Fibroblast of lung (primary cell): Measurements from ENCODE around the gene TACC2. TPM values are rescaled to one million over a fixed set of nuclear protein-coding genes. Genes with fewer than 3 reads are reported as not detected.

Experiments used
- DNase-seq, 2 donors: peaks; one replicate each; pipeline versions ENCODE4 v3.0.0 to v3.0.0-alpha.2; 2010; ENCODE audit warnings: low read depth in 2 of 2
- H2AFZ ChIP-seq: 2 replicates; pipeline ENCODE4 v1.5.1; 2012; ENCODE audit warnings: low read length, control low read depth, inconsistent platforms
- H3K27ac ChIP-seq: 2 replicates; pipeline ENCODE4 v1.5.1; 2011; ENCODE audit warnings: low read length, control low read depth; ENCODE audit not compliant: insufficient read depth
- H3K27me3 ChIP-seq: 2 replicates; pipeline ENCODE4 v1.5.1; 2011; ENCODE audit warnings: mild to moderate bottlenecking, low read length; ENCODE audit not compliant: control insufficient read depth, insufficient read depth
- H3K36me3 ChIP-seq: 2 replicates; pipeline ENCODE4 v1.5.1; 2011; ENCODE audit warnings: low read length; ENCODE audit not compliant: control insufficient read depth, insufficient read depth
- H3K4me1 ChIP-seq: 2 replicates; pipeline ENCODE4 v1.5.1; 2011; ENCODE audit warnings: low read length; ENCODE audit not compliant: control insufficient read depth, insufficient read depth; ENCODE audit errors: extremely low read depth
- H3K4me2 ChIP-seq: 2 replicates; pipeline ENCODE4 v1.5.1; 2011; ENCODE audit warnings: low read length, control low read depth; ENCODE audit not compliant: insufficient read depth; ENCODE audit errors: extremely low read depth
- H3K4me3 ChIP-seq, 4 experiments: fragments of 200-600 bp in 1 of 4; sonication (generic) in 1 of 4; replicated peaks in 1 of 4; 2 replicates each; pipeline ENCODE4 v1.5.1; 2011 to 2016; ENCODE audit warnings: low read length in 4 of 4, low read depth in 3 of 4, mild to moderate bottlenecking in 3 of 4, control low read depth in 2 of 4, inconsistent platforms in 1 of 4, mixed read lengths in 1 of 4; ENCODE audit not compliant: insufficient read depth in 1 of 4; ENCODE audit errors: control extremely low read depth in 1 of 4
- H3K79me2 ChIP-seq: 2 replicates; pipeline ENCODE4 v1.5.1; 2012; ENCODE audit warnings: mild to moderate bottlenecking, low read length, inconsistent platforms; ENCODE audit not compliant: control insufficient read depth, insufficient read depth
- H3K9ac ChIP-seq: 2 replicates; pipeline ENCODE4 v1.5.1; 2011; ENCODE audit warnings: mild to moderate bottlenecking, low read length, control low read depth; ENCODE audit not compliant: insufficient read depth
- H3K9me3 ChIP-seq: 2 replicates; pipeline ENCODE4 v1.5.1; 2012; ENCODE audit warnings: low read depth, low read length; ENCODE audit not compliant: control insufficient read depth, insufficient read depth
- H4K20me1 ChIP-seq: 2 replicates; pipeline ENCODE4 v1.5.1; 2011; ENCODE audit warnings: low read length; ENCODE audit not compliant: control insufficient read depth, insufficient read depth; ENCODE audit errors: extremely low read depth
- EZH2 ChIP-seq: IDR thresholded peaks from 2 replicates; pipeline ENCODE4 v1.5.1; 2012; ENCODE audit warnings: low read length, control low read depth, mild to moderate bottlenecking; ENCODE audit errors: missing control alignments
- polyA plus RNA-seq, 2 donors: library from polyadenylated mRNA; depleted of rRNA in 1 of 2; stranded (reverse) in 1 of 2; unstranded in 1 of 2; fragments of >200 nt; gene quantifications; 2 replicates each; pipeline ENCODE4 v1.2.1, GENCODE V29; 2011 to 2012; ENCODE audit warnings: missing spikeins in 1 of 2
- total RNA-seq: library from RNA; depleted of rRNA; stranded (reverse); fragments of >200 nt; gene quantifications from 2 replicates; pipeline ENCODE4 v1.2.1, GENCODE V29; 2014
- TF ChIP-seq, protein P1 (sequence below), 2 donors: IDR thresholded peaks in 1 of 2; conservative IDR thresholded peaks in 1 of 2; 1 replicate in 1 of 2; 2 replicates in 1 of 2; pipeline ENCODE4 v1.5.1; 2011 to 2012; ENCODE audit warnings: low read length in 2 of 2, control low read depth in 1 of 2, inconsistent platforms in 1 of 2, low read depth in 1 of 2, mild to moderate bottlenecking in 1 of 2

Gene TACC2
- total and polyA plus RNA-seq, 2 donors (not counting 1 experiment from before 2014, with no cell fraction given): 7.6 to 13.0 TPM

DNA sequence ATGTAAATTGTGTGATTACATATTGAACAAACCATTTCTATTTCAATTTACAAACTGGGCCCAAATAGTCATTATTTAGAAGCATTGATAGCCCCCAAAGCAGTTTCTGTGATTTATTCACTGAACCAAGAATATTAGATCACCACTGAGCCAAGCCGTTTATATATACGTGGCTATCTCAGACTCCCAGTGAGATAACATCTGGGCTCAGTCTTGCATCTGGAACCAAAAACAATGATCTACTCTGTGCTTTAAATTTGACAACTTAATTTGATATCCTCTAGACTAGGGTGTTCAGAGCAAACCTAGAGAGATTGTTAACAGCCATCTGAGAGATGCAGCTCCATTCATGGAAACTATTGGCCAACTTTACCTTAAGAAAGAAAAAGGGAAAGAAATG, 240.7 kb downstream of the TACC2 start:
- no peak for DNase-seq
- no peak overlapping the region for H2AFZ ChIP-seq
- H3K4me2 ChIP-seq: no peak overlapping the region
- no peaks in the 10 kb centered on the region for H3K9me3 ChIP-seq
- H3K4me3 ChIP-seq: no peak overlapping the region
- no peak for TF ChIP-seq EZH2
- TF ChIP-seq, protein P1, sequence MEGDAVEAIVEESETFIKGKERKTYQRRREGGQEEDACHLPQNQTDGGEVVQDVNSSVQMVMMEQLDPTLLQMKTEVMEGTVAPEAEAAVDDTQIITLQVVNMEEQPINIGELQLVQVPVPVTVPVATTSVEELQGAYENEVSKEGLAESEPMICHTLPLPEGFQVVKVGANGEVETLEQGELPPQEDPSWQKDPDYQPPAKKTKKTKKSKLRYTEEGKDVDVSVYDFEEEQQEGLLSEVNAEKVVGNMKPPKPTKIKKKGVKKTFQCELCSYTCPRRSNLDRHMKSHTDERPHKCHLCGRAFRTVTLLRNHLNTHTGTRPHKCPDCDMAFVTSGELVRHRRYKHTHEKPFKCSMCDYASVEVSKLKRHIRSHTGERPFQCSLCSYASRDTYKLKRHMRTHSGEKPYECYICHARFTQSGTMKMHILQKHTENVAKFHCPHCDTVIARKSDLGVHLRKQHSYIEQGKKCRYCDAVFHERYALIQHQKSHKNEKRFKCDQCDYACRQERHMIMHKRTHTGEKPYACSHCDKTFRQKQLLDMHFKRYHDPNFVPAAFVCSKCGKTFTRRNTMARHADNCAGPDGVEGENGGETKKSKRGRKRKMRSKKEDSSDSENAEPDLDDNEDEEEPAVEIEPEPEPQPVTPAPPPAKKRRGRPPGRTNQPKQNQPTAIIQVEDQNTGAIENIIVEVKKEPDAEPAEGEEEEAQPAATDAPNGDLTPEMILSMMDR (conservative IDR thresholded peaks at IDR 0.05 in 1 of 2, IDR thresholded peaks at IDR 0.05 in 1 of 2; ENCODE audit: low read depth in 1 of 2, low read length in 2 of 2): no peak
- peaks cover 10% of the 10 kb centered on the region for H3K36me3 ChIP-seq
- no peaks in the 10 kb centered on the region for H3K79me2 ChIP-seq
- H3K27ac ChIP-seq: no peak overlapping the region
- H3K4me1 ChIP-seq: no peaks in the 10 kb centered on the region
- no peaks in the 10 kb centered on the region for H3K27me3 ChIP-seq
- no peak overlapping the region for H3K9ac ChIP-seq
- H4K20me1 ChIP-seq: no peaks in the 10 kb centered on the region

DNA sequence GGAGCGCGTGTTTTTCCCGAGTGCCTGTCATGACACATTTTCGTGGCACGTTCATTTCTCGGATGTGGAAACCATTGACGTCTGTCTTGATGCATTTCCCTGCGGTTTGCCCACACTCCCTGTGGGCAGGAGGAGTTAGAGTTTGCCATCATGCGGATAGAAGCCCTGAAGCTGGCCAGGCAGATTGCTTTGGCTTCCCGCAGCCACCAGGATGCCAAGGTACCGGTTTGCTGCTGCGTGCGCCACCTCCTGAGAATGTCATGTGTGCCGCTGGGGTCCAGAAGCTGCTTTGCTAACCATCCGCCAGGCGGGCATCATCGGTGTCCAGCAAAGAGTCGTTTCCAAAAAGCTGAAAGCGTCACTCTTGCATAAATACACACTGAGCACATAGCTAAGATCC, 241.3 kb downstream of the TACC2 start:
- no peaks in the 10 kb centered on the region for H3K79me2 ChIP-seq
- no peak for DNase-seq
- H2AFZ ChIP-seq: no peak overlapping the region
- no peak overlapping the region for H3K27ac ChIP-seq
- H3K36me3 ChIP-seq: peaks cover 10% of the 10 kb centered on the region
- no peak for TF ChIP-seq EZH2
- TF ChIP-seq, protein P1 (conservative IDR thresholded peaks at IDR 0.05 in 1 of 2, IDR thresholded peaks at IDR 0.05 in 1 of 2; ENCODE audit: low read depth in 1 of 2, low read length in 2 of 2): no peak
- H3K4me3 ChIP-seq: no peak overlapping the region
- no peaks in the 10 kb centered on the region for H4K20me1 ChIP-seq
- no peaks in the 10 kb centered on the region for H3K27me3 ChIP-seq
- no peak overlapping the region for H3K9ac ChIP-seq
- H3K4me1 ChIP-seq: no peaks in the 10 kb centered on the region
- H3K4me2 ChIP-seq: no peak overlapping the region
- H3K9me3 ChIP-seq: no peaks in the 10 kb centered on the region

DNA sequence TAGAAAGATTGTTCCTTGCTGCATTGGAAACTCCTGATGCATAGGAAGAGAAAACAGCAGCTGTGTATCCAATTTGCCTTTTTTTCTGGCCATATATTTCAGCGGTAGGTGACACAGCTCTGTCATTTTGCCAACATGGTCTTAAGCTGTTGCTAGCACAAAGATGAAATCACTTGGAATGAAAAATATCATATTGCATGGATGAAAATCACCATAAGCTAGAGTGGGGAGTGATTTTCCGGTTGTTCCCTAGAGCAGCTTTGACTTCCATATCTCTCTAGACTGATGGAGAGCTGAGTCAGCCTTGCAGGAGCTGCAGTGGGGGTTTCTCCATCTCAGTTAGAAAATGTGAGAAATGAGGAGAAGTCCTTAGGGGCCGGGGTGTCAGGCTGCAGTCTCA, 243.8 kb downstream of the TACC2 start:
- Histone ChIP-seq H3K4me2 (no peak overlapping the region), H3K27ac (no peak overlapping the region), H2AFZ (no peak overlapping the region), H3K4me3 (no peak overlapping the region), H3K27me3 (no peaks in the 10 kb centered on the region), H3K9ac (no peak overlapping the region), H4K20me1 (no peaks in the 10 kb centered on the region), H3K9me3 (no peaks in the 10 kb centered on the region), H3K79me2 (no peaks in the 10 kb centered on the region), H3K4me1 (no peaks in the 10 kb centered on the region), H3K36me3 (peaks cover 6% of the 10 kb centered on the region)
- peak; percentile 38 to 93 for DNase-seq
- TF ChIP-seq EZH2: no peak
- TF ChIP-seq, protein P1 (conservative IDR thresholded peaks at IDR 0.05 in 1 of 2, IDR thresholded peaks at IDR 0.05 in 1 of 2; ENCODE audit: low read depth in 1 of 2, low read length in 2 of 2): no peak
